Measurements from ENCODE around the gene NPAS3. TPM values are rescaled to one million over a fixed set of nuclear protein-coding genes. Genes with fewer than 3 reads are reported as not detected.

Gene NPAS3
- total RNA-seq, 2 donors from 2014 or later: 0.33 to 0.78 TPM

DNA sequence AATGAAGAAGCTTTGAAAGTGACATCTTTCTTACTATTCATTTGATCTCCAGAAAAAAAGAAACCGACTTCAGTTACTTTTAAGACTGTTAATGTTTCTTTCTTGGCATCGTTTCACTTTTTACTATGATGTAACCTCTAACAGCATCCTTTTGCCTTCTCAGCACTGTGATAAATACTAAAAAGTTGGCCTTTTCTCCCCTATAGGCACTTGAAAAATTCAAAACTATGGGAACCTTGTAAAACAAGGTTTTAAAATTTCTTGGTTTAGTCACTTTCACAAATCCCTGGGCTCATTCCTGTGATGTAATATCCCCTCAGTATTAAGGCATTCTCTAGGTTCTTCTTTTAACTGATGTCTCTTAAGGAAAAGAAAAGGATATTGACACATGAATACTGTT lies 730.4 kb downstream of the NPAS3 start:
- WGBS, 2 donors: 75 to 81% methylated on average over 2 of the region's 2 CpGs
- no peaks in the 10 kb centered on the region for H3K4me1 ChIP-seq

DNA sequence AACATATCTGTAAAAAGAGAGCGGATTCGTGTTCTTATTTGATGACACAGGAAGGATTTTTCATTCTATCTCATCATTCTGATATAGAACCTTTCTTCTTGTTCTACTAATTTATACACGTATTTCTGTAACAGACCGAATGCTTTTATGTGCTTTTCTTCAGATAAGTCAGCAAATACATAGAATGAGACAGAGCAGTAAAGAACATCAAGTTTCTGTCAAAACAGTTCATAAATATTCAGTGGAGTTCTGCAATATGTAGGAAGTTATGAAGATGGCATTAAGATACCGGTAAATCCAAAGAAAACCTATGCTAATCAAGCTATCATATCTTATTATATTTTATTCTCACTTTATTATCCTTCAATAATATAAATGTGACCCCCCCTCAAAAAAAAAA lies 731.6 kb downstream of the NPAS3 start:
- no peak for DNase-seq
- H3K4me3 ChIP-seq: no peak overlapping the region
- WGBS, 2 donors: 87 to 91% methylated on average over 5 of the region's 5 CpGs
- no peak for TF ChIP-seq POLR2A (IDR thresholded peaks at IDR 0.05)
- TF ChIP-seq, protein P1, sequence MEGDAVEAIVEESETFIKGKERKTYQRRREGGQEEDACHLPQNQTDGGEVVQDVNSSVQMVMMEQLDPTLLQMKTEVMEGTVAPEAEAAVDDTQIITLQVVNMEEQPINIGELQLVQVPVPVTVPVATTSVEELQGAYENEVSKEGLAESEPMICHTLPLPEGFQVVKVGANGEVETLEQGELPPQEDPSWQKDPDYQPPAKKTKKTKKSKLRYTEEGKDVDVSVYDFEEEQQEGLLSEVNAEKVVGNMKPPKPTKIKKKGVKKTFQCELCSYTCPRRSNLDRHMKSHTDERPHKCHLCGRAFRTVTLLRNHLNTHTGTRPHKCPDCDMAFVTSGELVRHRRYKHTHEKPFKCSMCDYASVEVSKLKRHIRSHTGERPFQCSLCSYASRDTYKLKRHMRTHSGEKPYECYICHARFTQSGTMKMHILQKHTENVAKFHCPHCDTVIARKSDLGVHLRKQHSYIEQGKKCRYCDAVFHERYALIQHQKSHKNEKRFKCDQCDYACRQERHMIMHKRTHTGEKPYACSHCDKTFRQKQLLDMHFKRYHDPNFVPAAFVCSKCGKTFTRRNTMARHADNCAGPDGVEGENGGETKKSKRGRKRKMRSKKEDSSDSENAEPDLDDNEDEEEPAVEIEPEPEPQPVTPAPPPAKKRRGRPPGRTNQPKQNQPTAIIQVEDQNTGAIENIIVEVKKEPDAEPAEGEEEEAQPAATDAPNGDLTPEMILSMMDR (IDR thresholded peaks at IDR 0.05): no peak
- intact Hi-C loops (cut with DNase I): no loop called here
- no peaks in the 10 kb centered on the region for H3K9me3 ChIP-seq
- H3K27ac ChIP-seq: no peak overlapping the region
- ATAC-seq: no peak
- H3K4me1 ChIP-seq: no peaks in the 10 kb centered on the region
- H3K27me3 ChIP-seq: no peaks in the 10 kb centered on the region
- H3K36me3 ChIP-seq (replicated peaks in 1 of 2; ENCODE audit: insufficient read depth in 1 of 2, low read depth in 2 of 2): no peaks in the 10 kb centered on the region

More for the DNA sequence above, 730.4 kb downstream of the NPAS3 start:
- intact Hi-C loops (cut with DNase I): no loop called here
- ATAC-seq (no peak), DNase-seq (no peak)
- no peaks in the 10 kb centered on the region for H3K36me3 ChIP-seq (replicated peaks in 1 of 2; ENCODE audit: insufficient read depth in 1 of 2, low read depth in 2 of 2)
- H3K4me3 ChIP-seq: no peak overlapping the region
- TF ChIP-seq, protein P1 (IDR thresholded peaks at IDR 0.05): no peak
- TF ChIP-seq POLR2A (IDR thresholded peaks at IDR 0.05): no peak
- no peaks in the 10 kb centered on the region for H3K27me3 ChIP-seq
- no peaks in the 10 kb centered on the region for H3K9me3 ChIP-seq
- no peak overlapping the region for H3K27ac ChIP-seq

DNA sequence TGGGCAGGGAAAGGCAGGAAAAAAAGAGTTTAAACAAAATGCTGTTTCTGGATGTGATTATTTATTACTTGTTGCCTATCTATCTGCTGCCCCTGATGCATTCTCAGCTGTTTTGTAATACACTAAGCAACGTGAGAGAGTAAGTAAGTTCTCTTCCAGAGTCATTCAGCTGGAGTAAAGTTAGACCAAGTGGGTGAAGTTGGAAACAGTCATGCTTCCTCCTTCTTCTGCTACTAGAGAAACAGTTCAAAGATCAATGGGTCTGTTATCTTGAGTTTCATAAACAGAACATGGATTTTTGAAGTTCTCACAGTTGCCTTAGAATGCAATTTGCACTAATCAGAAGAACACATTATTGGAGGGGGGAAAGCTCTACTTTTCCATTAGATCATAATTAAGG lies 732.9 kb downstream of the NPAS3 start:
- Histone ChIP-seq H3K9me3 (no peaks in the 10 kb centered on the region), H3K27me3 (no peaks in the 10 kb centered on the region), H3K27ac (no peak overlapping the region), H3K4me3 (no peak overlapping the region), H3K36me3 (replicated peaks in 1 of 2; ENCODE audit: insufficient read depth in 1 of 2, low read depth in 2 of 2) (no peaks in the 10 kb centered on the region), H3K4me1 (no peaks in the 10 kb centered on the region)
- ATAC-seq (no peak), DNase-seq (no peak)
- WGBS, 2 donors: 50 to 63% methylated on average over 1 of the region's 1 CpG
- TF ChIP-seq, protein P1 (IDR thresholded peaks at IDR 0.05): no peak
- TF ChIP-seq POLR2A (IDR thresholded peaks at IDR 0.05): no peak
- intact Hi-C loops (cut with DNase I): no loop called here

DNA sequence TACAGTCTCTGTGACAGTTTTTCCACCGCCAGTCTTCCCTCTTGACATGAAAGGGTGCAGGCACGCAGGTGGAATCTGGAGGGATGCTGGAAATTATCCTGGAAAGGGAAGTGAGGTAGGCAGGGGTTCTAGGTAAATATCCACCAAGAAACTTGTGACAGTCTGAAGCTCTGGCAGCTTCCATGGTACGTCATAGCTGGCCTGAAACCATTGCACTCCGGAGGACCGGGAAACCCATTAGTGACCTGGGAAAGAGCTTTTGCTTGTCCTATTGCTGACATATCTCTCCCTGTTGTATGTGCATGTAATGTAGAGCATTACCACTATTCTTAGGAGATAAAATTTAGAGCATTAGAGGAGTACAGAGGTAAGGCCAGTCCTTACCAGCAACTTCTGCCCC lies 736.2 kb downstream of the NPAS3 start:
- no peak for ATAC-seq
- Histone ChIP-seq H3K36me3 (replicated peaks in 1 of 2; ENCODE audit: insufficient read depth in 1 of 2, low read depth in 2 of 2) (no peaks in the 10 kb centered on the region), H3K9me3 (no peaks in the 10 kb centered on the region), H3K27ac (no peak overlapping the region), H3K4me1 (no peaks in the 10 kb centered on the region), H3K4me3 (no peak overlapping the region), H3K27me3 (no peaks in the 10 kb centered on the region)
- TF ChIP-seq, protein P1 (IDR thresholded peaks at IDR 0.05): no peak
- TF ChIP-seq POLR2A (IDR thresholded peaks at IDR 0.05): no peak
- DNase-seq: no peak
- intact Hi-C loops (cut with DNase I): no loop called here
- 89% methylated on average over 5 of the region's 5 CpGs for WGBS, 2 donors

DNA sequence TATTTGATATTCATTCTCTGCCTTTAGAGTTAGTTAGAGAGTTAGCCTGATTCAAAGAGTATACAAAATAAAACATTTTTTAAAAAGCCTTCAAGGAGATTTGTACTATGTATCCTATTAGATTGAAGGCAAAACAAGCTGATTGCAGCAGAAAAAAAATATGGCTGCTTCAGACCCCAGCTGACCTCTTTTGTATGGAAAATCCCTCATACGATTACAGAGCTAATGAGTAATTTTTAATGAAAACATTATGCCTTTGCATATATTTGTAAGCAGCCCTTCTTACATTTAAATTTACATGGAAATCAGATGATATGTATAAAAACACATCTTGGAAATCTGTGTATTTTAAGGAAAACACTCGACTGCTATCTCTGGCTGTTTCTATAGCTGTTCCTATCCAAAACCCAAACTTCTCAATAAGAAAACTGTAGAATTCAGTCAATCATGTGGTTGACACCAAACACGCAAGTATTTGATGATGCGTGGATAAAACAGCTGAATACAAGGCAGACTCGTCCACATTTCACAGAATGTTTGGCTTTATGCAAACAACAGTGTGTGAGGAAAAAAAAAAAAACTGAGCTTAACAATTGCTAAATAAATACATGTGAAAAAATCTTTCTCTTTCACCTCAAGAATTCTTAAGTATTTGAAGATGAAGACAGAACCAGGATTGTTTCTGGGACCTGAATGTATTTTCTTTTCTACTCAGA lies 736.9 kb downstream of the NPAS3 start:
- no peaks in the 10 kb centered on the region for H3K36me3 ChIP-seq (replicated peaks in 1 of 2; ENCODE audit: insufficient read depth in 1 of 2, low read depth in 2 of 2)
- DNase-seq (no peak), ATAC-seq (no peak)
- no peaks in the 10 kb centered on the region for H3K9me3 ChIP-seq
- no peak overlapping the region for H3K27ac ChIP-seq
- WGBS, 2 donors: 57 to 60% methylated on average over 5 of the region's 5 CpGs
- TF ChIP-seq, protein P1 (IDR thresholded peaks at IDR 0.05): no peak
- no peaks in the 10 kb centered on the region for H3K27me3 ChIP-seq
- H3K4me1 ChIP-seq: no peaks in the 10 kb centered on the region
- no peak overlapping the region for H3K4me3 ChIP-seq
- intact Hi-C loops (cut with DNase I): no loop called here
